Astrocyte (in vitro differentiated cells and primary cell): ENCODE data around the gene SNTB2. TPM values are rescaled to one million over a fixed set of nuclear protein-coding genes. Genes with fewer than 3 reads are reported as not detected.

Source experiments
- DNase-seq: peaks from one replicate; pipeline ENCODE4 v3.0.0-alpha.2; 2010; ENCODE audit warnings: low read depth
- FAIRE-seq: peaks from 2 replicates; lab custom pipeline; 2011; peaks lifted over from hg19 to GRCh38; lab: Jason Lieb, UNC
- H2AFZ ChIP-seq: 2 replicates; pipeline ENCODE4 v1.6.0; 2012; ENCODE audit warnings: low read depth, low read length, inconsistent platforms
- H3K27ac ChIP-seq: 2 replicates; pipeline ENCODE4 v1.5.1; 2011; ENCODE audit warnings: low read depth, low read length, inconsistent platforms
- H3K27me3 ChIP-seq: 2 replicates; pipeline ENCODE4 v1.6.0; 2011; ENCODE audit warnings: low read length, inconsistent platforms; ENCODE audit not compliant: insufficient read depth
- H3K36me3 ChIP-seq: 2 replicates; pipeline ENCODE4 v1.5.1; 2011; ENCODE audit warnings: low read length, inconsistent platforms; ENCODE audit not compliant: insufficient read depth
- H3K4me1 ChIP-seq: 2 replicates; pipeline ENCODE4 v1.5.1; 2011; ENCODE audit warnings: low read length, inconsistent platforms; ENCODE audit not compliant: insufficient read depth
- H3K4me2 ChIP-seq: 2 replicates; pipeline ENCODE4 v1.6.0; 2012; ENCODE audit warnings: low read length, inconsistent platforms
- H3K4me3 ChIP-seq: 2 replicates; pipeline ENCODE4 v1.5.1; 2011; ENCODE audit warnings: low read depth, mild to moderate bottlenecking, low read length, inconsistent platforms; ENCODE audit not compliant: insufficient read depth
- H3K79me2 ChIP-seq: 2 replicates; pipeline ENCODE4 v1.6.0; 2012; ENCODE audit warnings: mild to moderate bottlenecking, low read length, inconsistent platforms; ENCODE audit not compliant: insufficient read depth
- H3K9ac ChIP-seq: 2 replicates; pipeline ENCODE4 v1.6.0; 2012; ENCODE audit warnings: mild to moderate bottlenecking, low read length, inconsistent platforms
- H3K9me3 ChIP-seq: 2 replicates; pipeline ENCODE4 v1.5.1; 2012; ENCODE audit warnings: low read depth, mild to moderate bottlenecking, low read length, inconsistent platforms; ENCODE audit not compliant: insufficient read depth
- H4K20me1 ChIP-seq: 2 replicates; pipeline ENCODE4 v1.6.0; 2012; ENCODE audit warnings: low read length, inconsistent platforms; ENCODE audit not compliant: insufficient read depth
- H3K27ac Mint-ChIP-seq: one replicate; pipeline ENCODE4 v1.8.0; 2021; ENCODE audit warnings: mild to moderate bottlenecking, mixed read lengths; ENCODE audit not compliant: unreplicated experiment
- H3K27me3 Mint-ChIP-seq: one replicate; pipeline ENCODE4 v1.8.0; 2021; ENCODE audit warnings: low read depth, mixed read lengths; ENCODE audit not compliant: unreplicated experiment
- H3K36me3 Mint-ChIP-seq: one replicate; pipeline ENCODE4 v1.8.0; 2021; ENCODE audit warnings: low read depth, mixed read lengths; ENCODE audit not compliant: unreplicated experiment
- H3K4me1 Mint-ChIP-seq: one replicate; pipeline ENCODE4 v1.8.0; 2021; ENCODE audit warnings: low read depth, mixed read lengths; ENCODE audit not compliant: unreplicated experiment
- H3K4me3 Mint-ChIP-seq: one replicate; pipeline ENCODE4 v1.8.0; 2021; ENCODE audit warnings: mild to moderate bottlenecking, moderate library complexity, mixed read lengths; ENCODE audit not compliant: unreplicated experiment
- H3K9me3 Mint-ChIP-seq: one replicate; pipeline ENCODE4 v1.8.0; 2021; ENCODE audit warnings: mild to moderate bottlenecking, mixed read lengths; ENCODE audit not compliant: unreplicated experiment
- EZH2 ChIP-seq: IDR thresholded peaks from 2 replicates; pipeline ENCODE4 v1.6.1; 2012; ENCODE audit warnings: mild to moderate bottlenecking, low read length, inconsistent platforms; ENCODE audit not compliant: insufficient read depth
- total RNA-seq: library from RNA; stranded (reverse); gene quantifications from 2 replicates; pipeline ENCODE4 v1.2.1, GENCODE V29; 2021
- TF ChIP-seq, protein P1 (sequence below): IDR thresholded peaks from 2 replicates; pipeline ENCODE4 v1.5.1; 2011; ENCODE audit warnings: low read depth, mild to moderate bottlenecking, inconsistent platforms, low read length, moderate library complexity; ENCODE audit not compliant: insufficient read depth

Gene SNTB2
- total RNA-seq, 1 donor from 2014 or later = 30.4 TPM

DNA sequence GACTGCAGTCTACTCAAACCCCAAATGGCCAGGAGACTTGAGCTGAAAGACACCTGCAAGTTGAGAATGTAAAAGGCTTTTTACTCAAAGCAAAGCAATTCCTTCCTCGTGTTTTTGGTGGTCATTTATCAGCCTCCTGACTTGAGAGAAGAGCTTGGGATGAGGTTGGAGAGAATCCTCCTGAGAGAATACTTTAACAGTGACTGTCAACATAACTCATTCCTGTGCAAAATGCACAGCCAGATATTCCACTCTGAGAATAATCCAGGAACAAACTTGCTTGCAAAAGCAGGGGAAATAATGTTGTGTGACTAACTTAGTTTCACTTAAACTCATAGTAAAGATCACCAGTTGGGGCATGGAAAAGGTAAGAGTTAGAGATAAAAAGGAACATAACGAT, 53.4 kb downstream of the SNTB2 start:
- TF ChIP-seq, protein P1, sequence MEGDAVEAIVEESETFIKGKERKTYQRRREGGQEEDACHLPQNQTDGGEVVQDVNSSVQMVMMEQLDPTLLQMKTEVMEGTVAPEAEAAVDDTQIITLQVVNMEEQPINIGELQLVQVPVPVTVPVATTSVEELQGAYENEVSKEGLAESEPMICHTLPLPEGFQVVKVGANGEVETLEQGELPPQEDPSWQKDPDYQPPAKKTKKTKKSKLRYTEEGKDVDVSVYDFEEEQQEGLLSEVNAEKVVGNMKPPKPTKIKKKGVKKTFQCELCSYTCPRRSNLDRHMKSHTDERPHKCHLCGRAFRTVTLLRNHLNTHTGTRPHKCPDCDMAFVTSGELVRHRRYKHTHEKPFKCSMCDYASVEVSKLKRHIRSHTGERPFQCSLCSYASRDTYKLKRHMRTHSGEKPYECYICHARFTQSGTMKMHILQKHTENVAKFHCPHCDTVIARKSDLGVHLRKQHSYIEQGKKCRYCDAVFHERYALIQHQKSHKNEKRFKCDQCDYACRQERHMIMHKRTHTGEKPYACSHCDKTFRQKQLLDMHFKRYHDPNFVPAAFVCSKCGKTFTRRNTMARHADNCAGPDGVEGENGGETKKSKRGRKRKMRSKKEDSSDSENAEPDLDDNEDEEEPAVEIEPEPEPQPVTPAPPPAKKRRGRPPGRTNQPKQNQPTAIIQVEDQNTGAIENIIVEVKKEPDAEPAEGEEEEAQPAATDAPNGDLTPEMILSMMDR = no peak
- TF ChIP-seq EZH2 = no peak
- FAIRE-seq = no peak
- H2AFZ ChIP-seq = no peak overlapping the region
- no peak overlapping the region for H3K9ac ChIP-seq
- Mint-ChIP-seq H3K27ac (no peak overlapping the region), H3K36me3 (peaks cover 4% of the 10 kb centered on the region), H3K27me3 (no peaks in the 10 kb centered on the region), H3K4me3 (no peak overlapping the region), H3K4me1 (peaks cover 22% of the 10 kb centered on the region), H3K9me3 (no peaks in the 10 kb centered on the region)
- peaks cover 7% of the 10 kb centered on the region for H3K4me1 ChIP-seq
- H3K27ac ChIP-seq = no peak overlapping the region
- H3K4me3 ChIP-seq = no peak overlapping the region
- H4K20me1 ChIP-seq = peaks cover 69% of the 10 kb centered on the region
- H3K79me2 ChIP-seq = peaks cover 69% of the 10 kb centered on the region
- no peaks in the 10 kb centered on the region for H3K36me3 ChIP-seq
- DNase-seq = peak; percentile 58
- H3K4me2 ChIP-seq = peak overlapping the region; percentile 7
- no peaks in the 10 kb centered on the region for H3K27me3 ChIP-seq
- no peaks in the 10 kb centered on the region for H3K9me3 ChIP-seq

DNA sequence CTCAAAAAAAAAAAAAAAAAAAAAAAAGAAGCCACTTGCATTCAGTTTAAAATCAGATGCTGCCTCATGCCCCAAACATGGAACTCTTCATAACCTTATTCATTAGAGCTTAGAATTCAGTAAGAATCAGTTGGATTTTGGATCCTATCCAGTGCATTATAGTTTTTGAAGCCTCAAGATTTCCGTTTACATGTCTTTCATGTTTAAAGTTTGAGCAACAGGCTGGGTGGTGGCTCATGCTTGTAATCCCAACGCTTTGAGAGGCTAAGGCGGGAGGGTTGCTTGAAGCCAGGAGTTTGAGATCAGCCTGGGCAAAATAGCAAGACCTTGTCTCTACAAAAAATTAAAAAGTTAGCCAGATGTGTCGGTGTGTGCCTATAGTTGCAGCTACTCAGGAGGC, 55.0 kb downstream of the SNTB2 start:
- Histone ChIP-seq H3K9me3 (no peaks in the 10 kb centered on the region), H3K27ac (no peak overlapping the region), H3K4me3 (no peak overlapping the region), H3K79me2 (peaks cover 58% of the 10 kb centered on the region), H3K36me3 (peaks cover 4% of the 10 kb centered on the region), H3K9ac (no peak overlapping the region), H3K4me1 (peaks cover 7% of the 10 kb centered on the region), H3K4me2 (no peak overlapping the region), H3K27me3 (no peaks in the 10 kb centered on the region), H4K20me1 (peaks cover 56% of the 10 kb centered on the region), H2AFZ (no peak overlapping the region)
- H3K4me1 Mint-ChIP-seq = peaks cover 22% of the 10 kb centered on the region
- no peaks in the 10 kb centered on the region for H3K9me3 Mint-ChIP-seq
- no peak overlapping the region for H3K4me3 Mint-ChIP-seq
- FAIRE-seq (no peak), DNase-seq (peak; percentile 48)
- H3K27ac Mint-ChIP-seq = no peak overlapping the region
- no peaks in the 10 kb centered on the region for H3K27me3 Mint-ChIP-seq
- peaks cover 4% of the 10 kb centered on the region for H3K36me3 Mint-ChIP-seq
- TF ChIP-seq, protein P1 = no peak
- TF ChIP-seq EZH2 = no peak

DNA sequence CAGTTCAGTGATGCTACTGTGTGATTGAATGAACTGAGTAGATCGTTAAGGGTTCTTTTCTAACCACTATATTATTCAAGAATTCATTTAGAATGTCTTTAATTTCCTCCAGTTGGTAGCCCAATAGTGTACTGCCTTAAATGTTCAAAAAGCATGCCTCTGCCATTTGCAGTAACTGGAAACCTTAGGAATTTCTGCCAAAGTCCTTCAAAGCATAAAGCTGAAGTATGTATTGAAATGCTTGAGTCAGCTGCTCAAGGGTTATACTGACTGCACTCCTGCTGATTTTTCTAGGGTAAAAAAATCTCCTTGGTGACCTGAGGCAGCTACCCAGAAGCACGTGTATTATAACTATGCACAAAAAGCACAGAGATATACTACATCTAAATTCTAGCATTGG, 56.5 kb downstream of the SNTB2 start:
- Mint-ChIP-seq H3K9me3 (no peaks in the 10 kb centered on the region), H3K27ac (no peak overlapping the region), H3K27me3 (no peaks in the 10 kb centered on the region), H3K36me3 (peaks cover 7% of the 10 kb centered on the region), H3K4me1 (peaks cover 22% of the 10 kb centered on the region), H3K4me3 (no peak overlapping the region)
- peak; percentile 82 for DNase-seq
- Histone ChIP-seq H2AFZ (no peak overlapping the region), H3K4me3 (no peak overlapping the region), H3K9me3 (no peaks in the 10 kb centered on the region), H3K4me1 (peaks cover 7% of the 10 kb centered on the region), H3K4me2 (no peak overlapping the region), H4K20me1 (peaks cover 54% of the 10 kb centered on the region), H3K79me2 (peaks cover 50% of the 10 kb centered on the region), H3K27ac (no peak overlapping the region), H3K27me3 (no peaks in the 10 kb centered on the region), H3K9ac (no peak overlapping the region), H3K36me3 (peaks cover 4% of the 10 kb centered on the region)
- no peak for TF ChIP-seq EZH2
- TF ChIP-seq, protein P1 = no peak
- no peak for FAIRE-seq
